Stimulated activated CD4-positive, alpha-beta T cell treated with anti-CD3 and anti-CD28 coated beads, TNF-alpha, amount 100 ng/mL, for 24 hours (primary cell): Measurements from ENCODE around the gene GMNN.
A peak's percentile ranks its signal among the peaks of the same experiment; 100 is the strongest.
"Not testable (repeated sequence)": the region's sequence is repeated elsewhere in the genome, so short reads cannot be mapped to it uniquely, and the experiment has no call there.

Experiments
- DNase-seq, 3 experiments: peaks; one replicate each; pipeline ENCODE4 v3.0.0-alpha.2; 2020; ENCODE audit warnings: low read depth in 3 of 3

The GMNN gene

DNA sequence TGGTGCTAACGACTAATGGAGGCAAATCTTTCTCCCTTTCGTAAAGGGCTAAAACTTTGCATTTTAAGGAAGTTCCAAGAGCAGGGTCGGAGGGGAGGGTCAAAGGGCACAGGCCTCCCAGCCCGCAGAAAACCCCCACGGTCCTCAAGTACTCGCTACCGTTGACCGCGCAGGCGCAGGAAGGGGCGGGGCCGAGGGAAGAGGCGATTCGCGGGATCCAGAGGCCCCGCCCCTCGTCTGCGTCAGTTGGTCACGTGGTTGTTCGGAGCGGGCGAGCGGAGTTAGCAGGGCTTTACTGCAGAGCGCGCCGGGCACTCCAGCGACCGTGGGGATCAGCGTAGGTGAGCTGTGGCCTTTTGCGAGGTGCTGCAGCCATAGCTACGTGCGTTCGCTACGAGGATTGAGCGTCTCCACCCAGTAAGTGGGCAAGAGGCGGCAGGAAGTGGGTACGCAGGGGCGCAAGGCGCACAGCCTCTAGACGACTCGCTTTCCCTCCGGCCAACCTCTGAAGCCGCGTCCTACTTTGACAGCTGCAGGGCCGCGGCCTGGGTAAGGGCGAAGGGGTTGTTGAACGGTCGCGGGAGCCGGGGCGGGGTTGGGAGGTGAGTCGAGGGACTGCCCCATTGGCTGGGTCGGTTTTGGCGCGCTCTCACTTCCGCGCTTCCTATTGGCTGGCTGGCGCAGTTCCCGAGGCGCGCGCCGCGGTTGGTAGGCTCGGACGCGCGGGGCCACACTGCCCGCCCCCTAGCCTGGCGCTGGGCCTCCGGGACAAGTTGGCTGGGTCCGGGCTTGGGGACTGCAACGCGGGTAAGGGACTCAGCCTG is at the start of gene GMNN:
Gene GMNN, plus strand, starts transcription at position 242 of the 824 bp plus-strand sequence. CDS start 2,310 bp downstream, outside the sequence.
- peak; percentile 96 to 99 (median 96) for DNase-seq

DNA sequence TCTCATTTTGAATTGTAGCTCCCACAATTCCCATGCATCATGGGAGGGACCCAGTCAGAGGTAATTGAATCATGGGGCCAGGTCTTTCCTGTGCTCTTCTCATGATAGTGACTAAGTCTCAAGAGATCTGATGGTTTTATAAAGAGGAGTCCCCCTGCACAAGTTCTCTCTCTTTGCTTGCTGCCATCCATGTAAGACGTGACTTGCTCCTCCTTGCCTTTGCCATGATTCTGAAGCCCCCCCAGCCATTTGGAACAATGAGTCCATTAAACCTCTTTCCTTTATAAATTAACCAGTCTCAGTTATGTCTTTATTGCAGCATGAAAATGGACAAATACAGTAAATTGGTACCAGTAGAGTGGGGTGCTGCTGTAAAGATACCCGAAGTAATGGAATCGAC is 44.1 kb upstream of the GMNN start:
- not testable (repeated sequence) for DNase-seq

GRCh38 chr6:24731456-24732134 is 43.1 kb upstream of the GMNN start:
- DNase-seq = not testable (repeated sequence)

- DNase-seq = no peak
Measured at GRCh38 chr6:24734166-24734565, 40.6 kb upstream of the GMNN start.

DNA sequence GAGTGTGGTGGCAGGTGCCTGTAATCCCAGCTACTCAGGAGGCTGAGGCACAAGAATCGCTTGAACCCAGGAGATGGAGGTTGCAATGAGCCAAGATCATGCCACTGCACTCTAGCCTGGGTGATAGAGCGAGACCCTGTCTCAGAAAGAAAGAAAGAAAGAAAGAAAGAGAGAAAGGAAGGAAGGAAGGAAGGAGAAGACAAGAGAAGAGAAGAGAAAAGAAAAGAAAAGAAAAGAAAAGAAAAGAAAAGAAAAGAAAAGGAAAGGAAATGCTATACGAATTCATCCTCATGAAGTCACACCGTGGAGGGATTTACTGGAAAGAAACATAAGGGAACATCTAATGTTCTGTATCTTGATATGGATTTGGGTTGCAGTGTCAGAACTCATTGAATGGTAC is 40.0 kb upstream of the GMNN start:
- not testable (repeated sequence) for DNase-seq

DNA sequence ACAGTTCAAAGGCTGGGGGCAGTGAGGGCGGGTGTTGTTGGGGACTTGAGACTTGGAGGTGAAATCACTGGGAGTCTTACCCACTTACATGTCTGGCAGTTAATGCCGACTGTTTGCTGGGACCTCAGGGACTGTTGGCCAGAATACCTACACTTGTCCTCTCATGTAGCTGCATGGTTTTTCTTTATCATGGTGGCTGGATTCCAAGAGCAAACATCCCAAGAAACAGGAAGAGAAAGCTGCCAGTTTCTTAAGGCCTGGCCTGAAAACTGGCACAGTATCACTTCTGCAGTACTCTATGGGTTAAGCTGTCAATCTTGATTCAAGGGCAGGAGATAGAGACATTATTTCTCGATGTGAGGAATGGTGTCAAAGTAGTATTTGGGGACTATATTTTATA is 36.0 kb upstream of the GMNN start:
- no peak for DNase-seq

DNA sequence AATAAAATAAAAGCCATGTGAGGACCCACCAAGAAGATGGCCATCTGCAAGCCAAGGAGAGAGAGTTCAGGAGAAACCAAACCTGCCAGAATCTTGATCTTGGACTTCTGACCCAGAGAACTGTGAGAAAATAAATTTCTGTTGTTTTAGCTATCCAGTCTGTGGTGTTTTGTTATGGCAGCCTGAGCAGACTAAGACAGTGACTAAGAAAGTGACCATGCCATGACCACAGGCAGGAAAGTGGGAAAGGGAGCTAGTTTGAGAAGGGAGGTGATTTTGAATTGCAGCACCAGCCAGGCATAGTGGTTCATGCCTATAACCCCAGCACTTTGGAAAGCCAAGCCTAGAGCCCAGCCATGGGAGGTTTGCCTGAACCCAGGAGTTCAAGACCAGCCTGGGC is 33.9 kb upstream of the GMNN start:
- no peak for DNase-seq

DNA sequence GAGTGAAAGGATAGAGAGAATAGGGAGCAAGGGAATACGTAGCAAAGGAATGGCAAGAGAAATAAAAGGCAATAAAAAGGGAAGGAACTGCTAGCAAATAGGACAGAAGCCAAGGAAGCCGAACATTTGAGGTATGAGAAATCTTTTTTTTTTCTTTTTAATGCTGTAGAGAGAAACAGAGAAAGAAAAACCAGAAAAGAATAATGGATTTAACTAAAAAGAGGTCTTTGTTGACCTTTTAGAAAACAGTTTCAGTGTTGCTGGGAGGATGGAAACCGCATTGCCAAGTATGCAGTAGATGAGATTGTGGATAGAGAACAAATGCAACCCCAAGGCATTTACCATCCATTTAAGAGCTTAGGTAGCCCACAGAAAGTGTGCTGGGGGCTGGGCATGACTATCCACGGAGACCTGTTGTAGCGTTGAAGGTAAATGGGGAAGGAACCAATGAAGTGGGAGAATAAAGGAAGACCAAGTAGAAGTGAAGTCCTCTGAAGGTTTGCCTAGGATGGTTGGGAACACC is 32.5 kb upstream of the GMNN start:
- no peak for DNase-seq

DNA sequence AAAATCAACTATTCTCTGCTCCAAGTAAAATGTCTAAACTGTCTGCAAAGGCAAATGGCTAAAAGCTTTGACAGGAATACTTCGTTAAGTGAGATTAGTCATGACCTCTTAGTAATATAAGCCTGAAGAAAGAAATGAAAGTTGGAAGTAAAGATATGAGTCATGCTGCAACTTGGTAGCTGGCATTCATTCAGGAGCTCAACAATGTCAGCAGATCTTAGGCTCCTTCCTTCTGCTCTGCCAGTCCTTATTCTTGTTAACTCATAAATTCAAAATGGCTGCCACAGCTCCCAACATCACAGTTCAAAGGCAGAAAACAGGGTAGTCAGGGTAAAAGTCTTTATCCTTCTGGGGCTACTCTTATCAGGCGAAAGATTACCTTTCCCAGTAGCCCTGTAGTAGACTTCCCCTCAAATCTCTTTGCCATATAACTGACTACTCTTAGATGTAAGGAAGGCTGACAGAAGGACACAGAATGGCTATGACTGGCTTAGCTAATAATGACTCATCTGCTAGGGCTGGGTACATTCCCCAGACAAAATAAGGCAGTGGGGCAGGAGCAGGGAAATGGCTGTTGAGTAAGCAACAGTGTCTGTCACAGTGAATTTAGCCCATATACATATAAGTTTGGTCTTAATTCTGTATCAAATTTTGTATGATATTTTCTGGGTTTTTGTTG is 31.3 kb upstream of the GMNN start:
- peak; percentile 12 to 13 (median 12) for DNase-seq

DNA sequence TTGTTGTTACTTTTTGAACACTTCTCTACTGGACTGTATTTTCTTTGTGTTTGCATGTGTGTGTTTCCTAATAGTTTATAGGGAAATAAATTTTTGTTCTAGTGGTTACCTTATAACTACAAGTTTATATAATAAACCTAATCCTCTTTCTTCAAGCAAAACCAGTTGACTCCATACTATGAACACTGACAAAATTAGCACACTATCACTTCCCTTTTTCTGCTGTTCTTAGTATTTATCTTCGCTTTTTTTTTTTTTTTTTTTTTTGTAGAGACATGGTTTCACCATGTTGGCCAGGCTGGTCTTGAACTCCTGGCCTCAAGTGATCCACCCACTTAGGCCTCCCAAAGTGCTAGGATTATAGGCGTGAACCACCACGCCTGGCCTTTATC is 30.8 kb upstream of the GMNN start:
- no peak for DNase-seq

DNA sequence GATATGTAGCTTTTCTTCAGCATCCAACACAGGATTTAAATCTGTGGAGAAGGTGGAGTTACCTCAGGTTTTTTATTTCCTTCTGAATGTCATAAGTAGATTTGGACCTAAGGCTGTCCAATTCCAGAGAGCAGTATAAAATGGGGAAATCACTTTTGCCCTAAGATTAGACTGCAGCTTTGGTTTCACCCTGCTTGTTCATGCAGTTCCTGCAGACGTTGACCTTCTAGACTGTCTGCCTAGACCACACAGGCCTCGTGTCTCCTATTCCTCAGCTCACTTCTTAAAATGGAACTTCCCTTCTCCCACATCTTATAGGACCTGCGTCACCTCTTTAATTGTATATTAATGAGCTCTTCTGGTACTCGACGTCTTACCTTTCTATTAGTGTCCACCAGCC is 29.8 kb upstream of the GMNN start:
- DNase-seq = no peak

DNA sequence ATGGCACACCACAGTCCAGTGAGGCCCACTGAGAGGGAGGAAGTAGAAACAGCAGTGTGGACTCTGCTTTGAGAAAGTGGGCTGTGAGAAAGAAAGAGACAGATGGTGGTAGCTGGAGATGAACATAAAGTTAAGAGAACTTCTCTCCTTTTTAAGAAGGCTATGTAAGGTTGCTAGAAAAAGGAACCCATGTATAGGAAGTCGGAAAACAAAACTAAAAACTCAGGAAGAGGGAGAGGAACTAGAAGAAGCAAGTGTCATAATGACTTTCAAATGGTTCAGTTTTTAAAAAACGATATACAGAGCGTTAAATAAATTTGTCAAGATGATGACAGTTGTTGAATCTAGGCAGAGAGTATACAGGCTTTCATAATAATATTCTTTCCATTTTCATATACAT is 25.4 kb upstream of the GMNN start:
- no peak for DNase-seq

DNA sequence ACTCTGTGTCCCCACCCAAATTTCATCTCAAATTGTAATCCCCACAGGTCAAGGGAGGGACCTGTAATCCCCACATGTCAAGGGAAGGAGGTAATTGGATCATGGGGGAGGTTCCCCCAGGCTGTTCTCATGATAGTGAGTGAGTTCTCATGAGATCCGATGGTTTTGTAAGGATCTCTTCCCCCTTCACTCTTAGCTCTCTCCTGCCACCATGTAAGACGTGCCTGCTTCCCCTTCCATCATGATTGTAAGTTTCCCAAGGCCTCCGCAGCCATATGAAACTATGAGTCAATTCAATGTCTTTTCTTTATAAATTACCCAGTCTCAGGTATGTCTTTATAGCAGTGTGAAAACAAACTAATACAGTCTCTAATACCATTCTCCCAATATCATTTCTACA is 23.9 kb upstream of the GMNN start:
- not testable (repeated sequence) for DNase-seq

DNA sequence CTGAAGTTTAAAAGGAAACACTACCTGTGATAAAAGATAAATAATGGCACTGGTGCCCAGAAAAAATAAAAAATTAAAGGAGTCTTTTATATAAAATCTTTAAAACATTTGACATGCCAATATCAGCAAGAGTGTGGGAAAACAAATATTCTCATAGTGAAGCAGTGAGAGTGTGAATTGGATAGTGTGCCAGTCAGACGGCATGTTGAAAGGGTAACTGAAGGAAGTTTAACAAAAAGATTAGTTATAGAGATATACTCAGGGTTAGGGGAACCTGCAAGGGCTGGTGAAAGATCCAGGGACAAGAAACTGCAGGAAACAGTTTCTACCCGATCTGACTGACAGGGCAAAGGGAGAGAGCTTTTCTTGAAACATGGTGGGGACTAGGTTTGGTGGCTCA is 22.2 kb upstream of the GMNN start:
- no peak for DNase-seq

DNA sequence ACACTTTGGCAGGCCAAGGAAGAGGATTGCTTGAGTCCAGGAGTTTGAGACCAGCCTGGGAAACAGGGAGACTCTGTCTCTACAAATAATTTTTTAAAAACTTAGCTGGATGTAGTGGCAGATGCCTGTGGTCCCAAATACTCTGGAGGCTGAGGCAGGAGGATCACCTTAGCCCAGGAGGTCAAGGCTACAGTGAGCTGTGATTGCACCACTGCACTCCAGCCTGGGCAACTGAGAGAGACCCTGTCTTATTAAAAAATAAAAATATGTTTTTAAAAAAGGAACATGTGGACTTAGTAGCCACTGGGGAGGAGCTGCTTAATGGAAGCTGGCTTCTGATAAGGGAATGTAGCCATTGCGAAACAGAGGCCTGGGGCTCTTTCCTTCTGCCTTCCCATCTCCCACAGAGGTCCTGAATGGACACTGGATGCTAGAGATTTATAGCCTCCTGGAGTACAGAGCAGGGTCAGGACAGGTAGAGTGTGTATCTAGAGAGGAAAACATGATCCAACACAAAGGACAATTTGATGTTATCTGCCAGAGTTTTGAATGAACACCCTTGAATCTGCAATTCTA is 21.7 kb upstream of the GMNN start:
- no peak for DNase-seq

GRCh38 chr6:24753545-24753944 is 21.2 kb upstream of the GMNN start:
- DNase-seq = no peak

DNA sequence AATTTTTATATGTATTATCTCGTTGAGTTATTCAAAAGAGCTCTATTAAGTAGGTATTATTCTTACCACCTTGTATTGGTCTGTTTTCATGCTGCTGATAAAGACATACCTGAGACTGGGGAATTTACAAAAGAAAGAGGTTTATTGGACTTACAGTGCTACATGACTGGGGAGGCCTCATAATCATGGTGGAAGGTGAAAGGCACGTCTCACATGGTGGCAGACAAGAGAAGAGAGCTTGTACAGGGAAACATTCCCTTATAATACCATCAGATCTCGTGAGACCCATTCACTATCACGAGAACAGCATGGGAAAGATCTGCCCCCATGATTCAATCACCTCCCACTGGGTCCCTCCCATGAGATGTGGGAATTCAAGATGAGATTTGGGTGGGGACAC is 20.4 kb upstream of the GMNN start:
- not testable (repeated sequence) for DNase-seq

DNA sequence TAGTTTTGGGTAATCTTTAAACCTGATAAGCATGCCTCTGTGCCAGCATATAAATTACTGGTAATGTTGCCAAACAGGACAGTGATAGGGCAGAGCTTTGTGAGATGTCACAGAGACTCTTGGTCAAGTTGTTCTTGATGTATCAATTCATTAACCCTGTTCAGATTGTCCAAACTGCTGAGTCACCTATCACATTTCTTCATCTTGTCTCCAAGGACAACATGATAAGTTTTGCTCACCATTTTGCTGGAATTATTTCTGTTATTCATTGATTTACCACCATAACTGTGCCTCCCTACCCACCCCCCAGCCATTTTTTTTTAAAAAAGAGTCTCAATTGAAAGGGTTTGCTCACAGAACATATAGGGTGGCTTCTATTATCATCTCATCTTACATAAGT is 19.5 kb upstream of the GMNN start:
- no peak for DNase-seq

DNA sequence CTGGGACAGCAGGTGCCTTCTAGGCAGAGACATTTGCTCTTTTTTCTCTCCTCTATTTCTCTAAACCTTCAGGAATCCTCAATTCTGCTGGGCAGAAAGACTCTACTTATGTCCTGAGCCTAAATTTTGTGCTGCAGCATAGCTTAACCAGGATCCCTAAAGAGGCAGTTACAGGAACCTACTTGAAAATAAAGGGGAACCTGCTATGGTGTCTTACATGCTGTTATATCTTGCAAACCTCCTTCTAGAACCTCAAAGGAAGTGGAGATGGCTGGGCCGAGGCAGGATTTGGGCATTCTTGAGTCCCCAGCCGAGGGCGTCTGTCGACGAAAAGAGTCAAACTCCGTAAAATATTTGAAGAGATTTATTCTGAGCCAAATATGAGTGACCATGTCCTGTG is 17.1 kb upstream of the GMNN start:
- DNase-seq = no peak

DNA sequence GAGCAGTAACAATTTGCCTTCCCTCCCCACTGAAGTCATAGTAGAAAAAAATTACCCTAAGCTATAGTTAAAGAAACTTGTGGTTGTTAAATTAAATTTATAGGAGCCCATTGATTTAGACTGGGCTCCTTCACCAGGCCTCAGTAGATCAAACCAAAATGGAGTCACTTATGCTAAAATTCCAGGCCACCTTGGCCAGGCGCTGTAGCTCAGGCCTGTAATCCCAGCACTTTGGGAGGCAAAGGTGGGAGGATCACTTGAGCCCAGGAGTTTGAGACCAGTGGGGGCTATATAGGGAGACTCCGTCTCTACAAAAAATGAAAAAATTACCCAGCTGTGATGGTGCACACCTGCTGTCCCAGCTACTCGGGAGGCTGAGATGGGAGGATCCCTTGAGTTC is 15.0 kb upstream of the GMNN start:
- DNase-seq = no peak

DNA sequence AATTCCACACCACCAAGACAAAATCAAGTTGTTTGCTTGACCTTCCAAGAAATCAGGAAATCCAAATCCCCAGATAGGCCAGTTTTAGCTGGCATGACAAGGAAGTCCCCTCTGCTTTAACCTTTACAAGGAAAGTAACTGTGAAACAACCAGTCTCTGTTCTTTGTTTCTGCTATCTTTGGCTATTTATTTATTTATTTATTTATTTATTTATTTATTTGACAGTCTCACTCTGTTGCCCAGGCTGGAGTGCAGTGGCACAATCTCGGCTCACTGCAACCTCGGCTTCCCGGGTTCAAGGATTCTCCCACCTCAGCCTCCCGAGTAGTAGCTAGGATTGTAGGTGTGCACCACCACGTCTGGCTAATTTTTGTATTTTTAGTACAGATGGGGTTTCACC is 14.5 kb upstream of the GMNN start:
- DNase-seq = no peak

DNA sequence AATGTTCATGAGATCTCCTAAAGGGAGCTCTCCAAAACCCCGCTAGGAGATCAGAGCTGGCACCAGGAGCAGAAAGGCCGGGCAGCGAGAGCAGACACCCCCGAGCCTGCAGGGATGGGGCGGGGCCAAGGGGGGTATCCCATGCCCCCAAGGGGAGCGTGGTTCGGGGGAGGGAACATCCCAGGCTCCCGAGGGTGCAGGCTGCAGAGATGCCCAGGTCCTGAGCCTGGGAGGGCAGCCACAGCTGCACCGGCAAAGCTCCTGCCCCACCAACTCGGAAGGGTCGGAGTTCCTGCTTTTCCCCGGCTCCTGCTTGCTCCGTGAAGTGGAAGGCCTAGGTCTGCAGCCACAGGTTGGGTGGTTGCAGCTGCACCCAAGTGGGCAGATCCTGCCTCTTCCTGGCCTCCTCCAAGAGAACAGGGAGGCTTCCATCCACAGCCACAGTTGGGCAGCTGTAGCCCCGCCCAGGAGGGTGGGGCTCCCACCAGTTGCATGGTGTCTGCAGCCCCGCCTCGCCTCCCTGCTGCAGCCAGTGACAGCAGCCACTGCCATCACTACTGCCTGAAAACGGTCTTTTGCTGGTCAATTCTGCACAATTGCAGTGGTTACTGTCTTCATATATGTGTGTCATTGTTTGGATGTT is 13.4 kb upstream of the GMNN start:
- peak in 1 of 3 experiments; percentile 7 for DNase-seq
